Activated CD4-positive, alpha-beta T cell treated with anti-CD3 and anti-CD28 coated beads for 24 hours (primary cell): Measurements from ENCODE around the gene MED27.

Source experiments
- DNase-seq, 2 donors: peaks; one replicate each; pipeline ENCODE4 v3.0.0-alpha.2; 2020; ENCODE audit warnings: low read depth in 2 of 2

Gene MED27

GRCh38 chr9:131999692-132000551, 79.7 kb downstream of the MED27 start:
- no peak for DNase-seq

GRCh38 chr9:131997779-131998178, 81.9 kb downstream of the MED27 start:
- no peak for DNase-seq

GRCh38 chr9:131997076-131997475, 82.6 kb downstream of the MED27 start:
- DNase-seq, result no peak

- DNase-seq, result no peak
Observed at GRCh38 chr9:131995382-131995781, 84.3 kb downstream of the MED27 start.

GRCh38 chr9:131994364-131995125, 85.1 kb downstream of the MED27 start:
- DNase-seq, result no peak

GRCh38 chr9:131992906-131993657, 86.6 kb downstream of the MED27 start:
- DNase-seq, result no peak

GRCh38 chr9:131987232-131987631, 92.4 kb downstream of the MED27 start:
- DNase-seq, result no peak

- DNase-seq, result no peak
Observed at GRCh38 chr9:131986576-131986975, 93.1 kb downstream of the MED27 start.

- DNase-seq, result no peak
Observed at GRCh38 chr9:131986089-131986488, 93.6 kb downstream of the MED27 start.

GRCh38 chr9:131984564-131984963, 95.1 kb downstream of the MED27 start:
- no peak for DNase-seq

GRCh38 chr9:131982671-131983239, 96.9 kb downstream of the MED27 start:
- no peak for DNase-seq

GRCh38 chr9:131982102-131982501, 97.6 kb downstream of the MED27 start:
- DNase-seq, result no peak

GRCh38 chr9:131981116-131981776, 98.4 kb downstream of the MED27 start:
- no peak for DNase-seq

GRCh38 chr9:131980267-131981016, 99.2 kb downstream of the MED27 start:
- DNase-seq, result no peak

- no peak for DNase-seq
Observed at GRCh38 chr9:131977109-131977838, 102.4 kb downstream of the MED27 start.

GRCh38 chr9:131976157-131977108, 103.2 kb downstream of the MED27 start:
- no peak for DNase-seq

- no peak for DNase-seq
Observed at GRCh38 chr9:131972889-131973288, 106.8 kb downstream of the MED27 start.

- no peak for DNase-seq
Observed at GRCh38 chr9:131971482-131972074, 108.1 kb downstream of the MED27 start.
